Hepatocyte (in vitro differentiated cells): ENCODE results near the gene DZIP3. TPM values are rescaled to one million over a fixed set of nuclear protein-coding genes. Genes with fewer than 3 reads are reported as not detected.
"Not testable (repeated sequence)": the region's sequence is repeated elsewhere in the genome, so short reads cannot be mapped to it uniquely, and the experiment has no call there.

Source experiments
- DNase-seq: peaks from one replicate; pipeline ENCODE4 v3.0.0-alpha.2; 2016; ENCODE audit warnings: low spot score
- H2AFZ ChIP-seq: fragments of 200-600 bp; sonication (generic); 2 replicates; pipeline ENCODE4 v1.6.0; 2016; ENCODE audit warnings: antibody characterized with exemption, mild to moderate bottlenecking
- H3K27ac ChIP-seq: fragments of 200-600 bp; sonication (generic); 2 replicates; pipeline ENCODE4 v1.5.1; 2016; ENCODE audit warnings: mild to moderate bottlenecking
- H3K27me3 ChIP-seq: fragments of 200-600 bp; sonication (generic); 2 replicates; pipeline ENCODE4 v1.6.1; 2016
- H3K36me3 ChIP-seq: fragments of 200-600 bp; sonication (generic); replicated peaks from 2 replicates; pipeline ENCODE4 v1.5.1; 2016; ENCODE audit warnings: low read depth; ENCODE audit not compliant: insufficient read depth
- H3K4me1 ChIP-seq: fragments of 200-600 bp; sonication (generic); 2 replicates; pipeline ENCODE4 v1.5.1; 2016; ENCODE audit warnings: mild to moderate bottlenecking, moderate library complexity; ENCODE audit not compliant: insufficient read depth
- H3K4me2 ChIP-seq: fragments of 200-600 bp; sonication (generic); 2 replicates; pipeline ENCODE4 v1.6.0; 2016
- H3K4me3 ChIP-seq: fragments of 200-600 bp; sonication (generic); 2 replicates; pipeline ENCODE4 v1.5.1; 2016; ENCODE audit warnings: mild to moderate bottlenecking
- H3K79me2 ChIP-seq: fragments of 200-600 bp; sonication (generic); 2 replicates; pipeline ENCODE4 v1.6.0; 2017; ENCODE audit warnings: mild to moderate bottlenecking
- H3K9me2 ChIP-seq: fragments of 200-600 bp; sonication (generic); replicated peaks from 2 replicates; pipeline ENCODE4 v1.6.0; 2017; ENCODE audit warnings: mild to moderate bottlenecking; ENCODE audit not compliant: insufficient read depth
- H3K9me3 ChIP-seq: fragments of 200-600 bp; sonication (generic); 2 replicates; pipeline ENCODE4 v1.5.1; 2016; ENCODE audit warnings: low read depth, mild to moderate bottlenecking
- H4K20me1 ChIP-seq: fragments of 200-600 bp; sonication (generic); 2 replicates; pipeline ENCODE4 v1.6.0; 2016; ENCODE audit warnings: mild to moderate bottlenecking; ENCODE audit not compliant: insufficient read depth, poor library complexity, severe bottlenecking
- CTCF ChIP-seq: fragments of 200-600 bp; sonication (generic); IDR thresholded peaks from 2 replicates; pipeline ENCODE4 v1.5.1; 2016; ENCODE audit warnings: antibody characterized with exemption, mild to moderate bottlenecking; ENCODE audit not compliant: poor library complexity
- EZH2 ChIP-seq: fragments of 200-600 bp; sonication (generic); IDR thresholded peaks from 2 replicates; pipeline ENCODE4 v1.6.1; 2016; ENCODE audit warnings: antibody characterized with exemption, mild to moderate bottlenecking, borderline replicate concordance
- EZH2phosphoT487 ChIP-seq: fragments of 200-600 bp; sonication (generic); IDR thresholded peaks from one replicate; pipeline ENCODE4 v1.6.1; 2018; ENCODE audit warnings: antibody characterized with exemption, mild to moderate bottlenecking, low read depth, moderate library complexity; ENCODE audit not compliant: unreplicated experiment, severe bottlenecking
- WGBS: methylation state at CpG from one replicate; pipeline ENCODE4 v1.1.6; 2016; ENCODE audit warnings: low lambda C conversion rate; ENCODE audit errors: missing lambda C conversion rate; 5-methylcytosine and 5-hydroxymethylcytosine counted together
- polyA plus RNA-seq: library from polyadenylated mRNA; unstranded; fragments of >200 nt; fragmentation: Nextera tagmentation; extraction: Ambion mirVana; gene quantifications from 2 replicates; pipeline ENCODE4 v1.2.1, GENCODE V29; 2016
- total RNA-seq: library from RNA; depleted of rRNA; stranded (reverse); fragments of >200 nt; gene quantifications from 2 replicates; pipeline ENCODE4 v1.2.3, GENCODE V29; 2014

The DZIP3 gene
- total and polyA plus RNA-seq, 2 experiments from 2014 or later: 10.8 to 18.5 TPM

GRCh38 chr3:108645364-108645763, 55.8 kb downstream of the DZIP3 start:
- Histone ChIP-seq H3K27me3 (no peaks in the 10 kb centered on the region), H3K9me3 (no peaks in the 10 kb centered on the region), H3K4me1 (no peaks in the 10 kb centered on the region), H3K79me2 (no peaks in the 10 kb centered on the region), H3K27ac (no peak overlapping the region), H3K4me3 (no peak overlapping the region), H2AFZ (no peak overlapping the region), H3K36me3 (no peaks in the 10 kb centered on the region), H3K9me2 (no peaks in the 10 kb centered on the region), H4K20me1 (no peaks in the 10 kb centered on the region), H3K4me2 (no peak overlapping the region)
- TF ChIP-seq EZH2: no peak
- no peak for TF ChIP-seq EZH2phosphoT487
- TF ChIP-seq CTCF: no peak
- WGBS: 72% methylated on average over 1 of the region's 1 CpG
- no peak for DNase-seq

GRCh38 chr3:108655664-108656063, 66.1 kb downstream of the DZIP3 start:
- not testable (repeated sequence) for H3K9me3 ChIP-seq, DNase-seq, H3K79me2 ChIP-seq

GRCh38 chr3:108661699-108662098, 72.2 kb downstream of the DZIP3 start:
- H3K4me3 ChIP-seq: no peak overlapping the region
- H3K36me3 ChIP-seq: no peaks in the 10 kb centered on the region
- H3K27me3 ChIP-seq: no peaks in the 10 kb centered on the region
- H3K9me3 ChIP-seq: no peaks in the 10 kb centered on the region
- no peak for DNase-seq
- no peaks in the 10 kb centered on the region for H4K20me1 ChIP-seq
- H3K27ac ChIP-seq: no peak overlapping the region
- no peaks in the 10 kb centered on the region for H3K4me1 ChIP-seq
- no peaks in the 10 kb centered on the region for H3K79me2 ChIP-seq
- H3K4me2 ChIP-seq: no peak overlapping the region
- H2AFZ ChIP-seq: no peak overlapping the region
- TF ChIP-seq CTCF (no peak), EZH2phosphoT487 (no peak), EZH2 (no peak)
- 72% methylated on average over 2 of the region's 2 CpGs for WGBS
- H3K9me2 ChIP-seq: no peaks in the 10 kb centered on the region

More at GRCh38 chr3:108655664-108656063, 66.1 kb downstream of the DZIP3 start:
- not testable (repeated sequence) for H2AFZ ChIP-seq, H3K27ac ChIP-seq, H3K4me1 ChIP-seq, H4K20me1 ChIP-seq, H3K27me3 ChIP-seq, H3K4me2 ChIP-seq, H3K9me2 ChIP-seq, H3K4me3 ChIP-seq, H3K36me3 ChIP-seq
- 98% methylated on average over 15 of the region's 15 CpGs for WGBS

- H3K4me3 ChIP-seq: no peak overlapping the region
- no peaks in the 10 kb centered on the region for H3K9me3 ChIP-seq
- H3K79me2 ChIP-seq: no peaks in the 10 kb centered on the region
- no peaks in the 10 kb centered on the region for H4K20me1 ChIP-seq
- H3K36me3 ChIP-seq: no peaks in the 10 kb centered on the region
- H3K27me3 ChIP-seq: no peaks in the 10 kb centered on the region
- peak; percentile 85 for DNase-seq
- no peak overlapping the region for H3K4me2 ChIP-seq
- no peaks in the 10 kb centered on the region for H3K4me1 ChIP-seq
- no peaks in the 10 kb centered on the region for H3K9me2 ChIP-seq
- no peak for TF ChIP-seq EZH2
- peak; percentile 86 for TF ChIP-seq CTCF
- 24% methylated on average over 6 of the region's 6 CpGs for whole genome bisulfite sequencing
- no peak overlapping the region for H2AFZ ChIP-seq
- no peak overlapping the region for H3K27ac ChIP-seq
These were observed 72.7 kb downstream of the DZIP3 start for GRCh38 chr3:108662142-108662738.
